ENCODE results near the gene PIK3R2. TPM values are rescaled to one million over a fixed set of nuclear protein-coding genes. Genes with fewer than 3 reads are reported as not detected.

PIK3R2 gene
- total and polyA plus RNA-seq, 2 of the 13 experiments (the other 11 are each of a cell fraction or from before 2014, with no cell fraction given) = 18.6 to 25.3 TPM

GRCh38 chr19:18109733-18110608 lies 43.0 kb upstream of the PIK3R2 start (continued):
- peak; percentile 43; the same call in 1 of the 2 replicates for TF ChIP-seq ZNF639 (CRISPR knock-in tag; conservative IDR thresholded peaks at IDR 0.05)
- TF ChIP-seq HNRNPLL (IDR thresholded peaks at IDR 0.05; ENCODE audit: low read depth, low read length, poor library complexity, severe bottlenecking) = peak; percentile 25
- TF ChIP-seq YEATS2 (CRISPR knock-in tag; IDR thresholded peaks at IDR 0.05; ENCODE audit: borderline replicate concordance) = 0 out of 2 replicates have a peak, but pooled peaks have one; percentile 9
- no peak for TF ChIP-seq ZNF552 (CRISPR knock-in tag; IDR thresholded peaks at IDR 0.05; ENCODE audit: borderline replicate concordance)
- TF ChIP-seq HNRNPK (IDR thresholded peaks at IDR 0.05; ENCODE audit: low read depth, low read length, poor library complexity, severe bottlenecking) = peak; percentile 34
- no peak for TF ChIP-seq TIGD3 (CRISPR knock-in tag; IDR thresholded peaks at IDR 0.05; ENCODE audit: borderline replicate concordance)
- TF ChIP-seq ZNF724P (CRISPR knock-in tag; IDR thresholded peaks at IDR 0.05; ENCODE audit: borderline replicate concordance) = no peak
- TF ChIP-seq THAP7 (CRISPR knock-in tag; IDR thresholded peaks at IDR 0.05) = no peak
- TF ChIP-seq XRCC5 (optimal IDR thresholded peaks at IDR 0.05; ENCODE audit: low read length) = no peak
- TF ChIP-seq NCOR1 (IDR thresholded peaks at IDR 0.05; ENCODE audit: borderline replicate concordance, low read length) = no peak
- no peak for TF ChIP-seq TEF (CRISPR knock-in tag; IDR thresholded peaks at IDR 0.05)
- TF ChIP-seq ZNF564 (CRISPR knock-in tag; IDR thresholded peaks at IDR 0.05) = no peak
- TF ChIP-seq CREB3 (CRISPR knock-in tag; IDR thresholded peaks at IDR 0.05) = no peak
- TF ChIP-seq ZNF138 (CRISPR knock-in tag; IDR thresholded peaks at IDR 0.05; ENCODE audit: low read depth) = no peak
- peak; percentile 80 for TF ChIP-seq RBFOX2 (IDR thresholded peaks at IDR 0.05; ENCODE audit: low read depth, low read length)
- peak; percentile 74; the same call in 1 of the 2 replicates for TF ChIP-seq THRA (CRISPR knock-in tag; IDR thresholded peaks at IDR 0.05; ENCODE audit: borderline replicate concordance)
- TF ChIP-seq ZKSCAN1 (IDR thresholded peaks at IDR 0.05; ENCODE audit: low read length) = no peak
- peak; percentile 45; the same call in 1 of the 2 replicates for TF ChIP-seq RAD21 (CRISPR knock-in tag; IDR thresholded peaks at IDR 0.05)
- TF ChIP-seq GLMP (CRISPR knock-in tag; IDR thresholded peaks at IDR 0.05; ENCODE audit: borderline replicate concordance) = no peak
- TF ChIP-seq ZNF264 (CRISPR knock-in tag; IDR thresholded peaks at IDR 0.05) = peak; percentile 58; the same call in 1 of the 2 replicates
- TF ChIP-seq FOSL2 (CRISPR knock-in tag; IDR thresholded peaks at IDR 0.05) = no peak
